ENCODE data around the gene URGCP.
A peak's percentile ranks its signal among the peaks of the same experiment; 100 is the strongest.
"Not testable (repeated sequence)": the region's sequence is repeated elsewhere in the genome, so short reads cannot be mapped to it uniquely, and the experiment has no call there.

The URGCP gene

DNA sequence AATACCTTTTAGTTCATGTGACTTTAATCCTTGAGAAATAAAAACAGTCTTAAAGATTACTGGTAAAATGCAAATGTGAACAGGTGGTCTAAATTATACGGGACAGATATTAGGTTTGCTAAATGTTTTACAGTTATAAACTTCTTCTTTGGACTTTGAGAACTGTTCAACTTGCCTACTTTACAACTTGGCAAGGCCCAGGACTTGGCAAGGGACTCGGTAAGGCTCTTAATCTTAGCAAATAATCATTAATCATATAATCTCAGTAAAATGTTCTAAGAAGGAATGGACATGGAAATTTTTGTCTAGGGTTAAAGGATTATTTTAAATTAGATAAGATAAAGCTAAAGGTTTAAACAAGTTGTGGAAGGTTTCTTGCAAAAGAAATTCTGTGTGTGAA, 15.0 kb upstream of the URGCP start:
- DNase-seq (ENCODE audit: low read depth in 2 of 2) = no peak

DNA sequence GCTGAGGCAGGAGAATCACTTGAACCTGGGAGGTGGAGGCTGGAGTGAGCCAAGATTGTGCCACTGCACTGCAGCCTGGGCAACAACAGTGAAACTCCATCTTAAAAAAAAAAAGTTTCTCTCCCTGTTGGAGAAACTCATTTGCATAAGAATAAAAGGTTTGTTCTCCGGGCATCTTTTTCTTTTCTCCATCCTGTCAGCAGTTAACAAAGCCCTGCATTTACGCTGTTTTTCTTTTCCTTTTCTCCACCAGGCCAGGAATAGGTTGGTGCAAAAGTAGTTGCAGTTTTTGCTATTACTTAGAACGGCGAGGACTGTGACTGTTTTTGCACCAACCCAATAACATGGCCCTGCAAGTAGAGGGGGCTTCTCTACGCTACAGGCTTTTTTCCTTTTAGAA, 9.5 kb upstream of the URGCP start:
- no peak for DNase-seq (ENCODE audit: low read depth in 2 of 2)

DNA sequence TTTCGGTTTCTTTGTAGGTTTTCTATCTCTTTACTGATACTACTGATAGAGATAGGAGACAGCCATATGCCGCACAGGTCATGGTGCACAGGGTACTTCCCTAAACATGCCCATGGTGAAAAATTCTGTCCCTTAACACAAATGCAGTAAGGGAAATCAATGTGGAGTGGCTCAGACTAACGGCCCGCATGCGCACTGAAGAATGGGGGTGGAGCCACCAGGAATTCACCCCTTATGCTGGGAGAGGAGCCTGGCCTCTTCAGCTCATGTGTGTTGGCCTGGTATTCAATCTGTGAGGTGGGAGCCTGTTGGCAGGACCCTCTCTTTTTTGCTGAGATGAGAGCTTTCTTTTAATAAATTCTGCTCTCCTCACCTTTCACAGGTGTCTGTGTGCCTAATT, 8.4 kb upstream of the URGCP start:
- no peak for DNase-seq (ENCODE audit: low read depth in 2 of 2)

DNA sequence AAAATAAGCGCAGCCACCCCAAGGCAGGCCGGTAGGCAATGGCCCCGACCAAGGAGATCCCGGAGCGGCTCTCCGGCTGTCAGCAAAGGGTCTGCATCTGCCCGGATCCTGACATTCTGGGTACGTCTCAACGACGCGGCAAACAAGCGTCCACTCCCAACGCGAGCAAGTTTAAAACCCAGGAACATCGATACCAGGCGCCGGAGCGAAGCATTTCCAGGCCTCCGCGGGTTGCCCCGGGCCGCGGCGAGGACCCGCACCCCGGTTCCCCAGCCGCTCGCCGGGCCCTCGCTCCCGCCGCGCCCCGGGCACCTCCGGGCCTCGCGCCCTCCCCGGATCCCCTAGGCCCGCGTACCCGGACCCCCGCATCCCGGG, 453 bp downstream of the URGCP start:
- peak; percentile 12 to 27 for DNase-seq (ENCODE audit: low read depth in 2 of 2)

DNA sequence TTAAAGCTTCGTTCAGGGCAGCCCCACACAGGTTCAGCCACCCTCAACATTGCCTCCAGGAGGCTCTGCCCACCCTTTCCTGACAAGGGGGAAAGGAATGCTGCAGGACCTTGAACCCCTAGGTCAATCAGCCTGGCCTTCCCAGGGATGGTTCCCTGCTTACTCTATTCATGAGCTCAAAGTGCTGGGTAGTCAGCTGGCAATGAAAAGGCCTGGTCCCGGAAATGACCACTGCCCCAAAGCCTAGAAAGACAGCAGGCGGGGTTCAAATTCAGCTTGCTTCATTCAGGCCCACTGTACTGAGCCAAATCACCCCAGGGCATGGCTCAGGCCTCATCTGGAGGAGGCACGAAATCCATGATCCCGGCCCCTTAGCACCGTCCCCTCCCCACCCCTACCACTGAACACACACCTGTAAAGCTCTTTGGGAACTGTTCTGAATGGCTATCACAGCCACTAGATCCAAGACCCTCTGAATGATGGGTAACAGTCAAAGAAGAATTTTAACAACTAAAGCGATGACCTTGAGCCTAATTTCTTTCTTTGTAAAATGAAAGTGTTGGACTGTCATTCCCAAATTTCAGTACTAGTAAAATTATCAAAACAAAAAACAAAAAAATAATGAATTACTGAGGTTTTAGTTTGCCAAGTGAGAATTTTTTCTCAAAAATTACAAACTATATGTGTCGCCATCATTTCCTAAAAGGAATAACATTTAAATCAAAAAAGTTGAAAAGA, 1.0 kb downstream of the URGCP start:
- DNase-seq (ENCODE audit: low read depth in 2 of 2) = no peak

DNA sequence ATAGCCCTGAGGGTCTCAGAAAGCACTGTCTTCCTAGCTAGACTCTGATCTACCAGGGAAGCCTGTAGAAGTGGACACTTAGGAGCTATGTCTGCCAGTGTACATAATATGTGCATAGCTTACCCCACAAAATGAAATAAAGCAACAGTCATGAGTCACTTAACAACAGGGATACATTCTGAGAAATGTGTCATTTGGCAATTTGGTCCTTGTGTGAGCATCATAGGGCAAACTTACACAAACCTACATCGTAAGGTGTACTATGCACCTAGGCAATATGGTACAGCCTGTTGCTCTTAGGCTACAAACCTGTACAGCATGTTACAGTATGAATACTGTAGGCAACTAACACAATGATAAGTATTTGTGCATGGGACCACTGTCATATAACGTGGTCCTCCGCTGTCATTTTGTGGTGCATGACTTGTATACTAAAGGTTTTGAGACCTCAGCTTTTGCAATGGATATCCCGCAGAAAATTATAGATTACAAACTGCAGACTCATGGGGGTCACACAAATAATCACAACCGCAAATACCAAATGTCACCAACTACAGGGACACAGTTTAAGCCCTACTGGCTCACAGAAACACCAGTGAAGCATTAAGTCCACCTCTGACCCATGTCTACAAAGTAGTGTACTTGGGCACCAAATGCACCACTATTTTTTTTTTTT, 1.7 kb downstream of the URGCP start:
- DNase-seq (ENCODE audit: low read depth in 2 of 2) = no peak

DNA sequence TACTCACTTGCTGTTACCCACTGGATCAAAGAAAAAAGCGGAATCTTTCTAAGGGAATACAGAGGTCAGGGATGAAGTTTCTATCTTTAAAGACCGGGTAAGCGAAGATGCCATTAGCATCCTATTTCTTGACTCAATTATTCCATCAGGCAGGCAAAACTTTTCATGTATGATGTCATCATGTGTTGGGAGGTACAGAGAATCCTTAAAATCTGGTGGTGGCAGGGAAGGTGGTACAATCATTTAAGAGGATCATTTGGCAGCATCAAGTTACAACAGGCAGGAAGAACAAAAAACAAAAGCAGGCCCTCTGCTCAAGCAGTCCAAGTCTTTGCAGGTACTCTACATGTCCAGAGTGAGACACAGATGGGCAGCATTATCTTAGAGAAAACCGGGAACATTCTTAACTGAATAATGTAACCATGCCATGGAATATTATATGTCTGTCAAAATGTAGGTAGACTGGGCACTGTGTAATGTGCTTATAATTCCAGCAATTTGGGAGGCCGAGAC, 3.8 kb downstream of the URGCP start:
- DNase-seq (ENCODE audit: low read depth in 2 of 2) = no peak

DNA sequence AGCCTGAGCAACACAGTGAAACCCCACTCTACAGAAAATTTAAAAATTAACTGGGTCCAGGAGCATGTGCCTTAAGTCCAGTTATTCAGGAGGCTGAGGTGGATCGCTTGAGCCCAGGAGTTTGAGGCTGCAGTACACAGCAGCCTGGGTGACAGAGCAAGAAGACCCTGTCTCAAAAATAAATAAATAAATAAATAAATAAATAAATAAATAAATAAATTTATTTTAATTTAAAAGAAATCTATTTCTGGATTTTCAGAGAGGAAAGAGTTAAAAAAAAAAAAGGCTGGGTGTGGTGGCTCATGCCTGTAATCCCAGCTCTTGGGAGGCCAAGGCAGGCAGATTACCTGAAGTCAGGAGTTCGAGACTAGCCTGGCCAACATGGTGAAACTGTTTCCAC, 7.8 kb downstream of the URGCP start:
- DNase-seq (ENCODE audit: low read depth in 2 of 2) = not testable (repeated sequence)

DNA sequence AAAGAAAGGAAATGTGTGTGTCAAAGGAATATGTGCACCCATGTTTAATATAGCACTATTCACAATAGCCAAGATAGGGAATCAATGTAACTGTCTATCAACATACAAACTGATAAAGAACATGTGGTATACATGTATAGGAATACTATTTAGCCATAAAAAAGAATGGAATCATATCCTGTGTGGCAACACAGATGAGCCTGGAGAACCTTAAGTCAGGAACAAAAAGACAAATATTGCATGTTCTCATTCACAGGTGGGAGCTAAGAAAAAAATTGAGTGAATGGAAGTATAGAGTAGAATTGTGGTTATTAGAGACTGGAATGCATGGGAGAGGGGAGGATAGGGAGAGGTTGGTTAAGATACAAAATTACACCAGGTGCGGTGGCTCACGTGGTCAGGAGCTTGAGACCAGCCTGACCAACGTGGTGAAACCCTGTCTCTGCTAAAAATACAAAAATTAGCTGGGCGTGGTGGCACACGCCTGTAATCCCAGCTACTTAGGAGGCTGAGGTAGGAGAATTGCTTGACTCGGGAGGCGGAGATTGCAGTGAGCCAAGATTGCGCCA, 10.5 kb downstream of the URGCP start:
- DNase-seq (ENCODE audit: low read depth in 2 of 2) = no peak

DNA sequence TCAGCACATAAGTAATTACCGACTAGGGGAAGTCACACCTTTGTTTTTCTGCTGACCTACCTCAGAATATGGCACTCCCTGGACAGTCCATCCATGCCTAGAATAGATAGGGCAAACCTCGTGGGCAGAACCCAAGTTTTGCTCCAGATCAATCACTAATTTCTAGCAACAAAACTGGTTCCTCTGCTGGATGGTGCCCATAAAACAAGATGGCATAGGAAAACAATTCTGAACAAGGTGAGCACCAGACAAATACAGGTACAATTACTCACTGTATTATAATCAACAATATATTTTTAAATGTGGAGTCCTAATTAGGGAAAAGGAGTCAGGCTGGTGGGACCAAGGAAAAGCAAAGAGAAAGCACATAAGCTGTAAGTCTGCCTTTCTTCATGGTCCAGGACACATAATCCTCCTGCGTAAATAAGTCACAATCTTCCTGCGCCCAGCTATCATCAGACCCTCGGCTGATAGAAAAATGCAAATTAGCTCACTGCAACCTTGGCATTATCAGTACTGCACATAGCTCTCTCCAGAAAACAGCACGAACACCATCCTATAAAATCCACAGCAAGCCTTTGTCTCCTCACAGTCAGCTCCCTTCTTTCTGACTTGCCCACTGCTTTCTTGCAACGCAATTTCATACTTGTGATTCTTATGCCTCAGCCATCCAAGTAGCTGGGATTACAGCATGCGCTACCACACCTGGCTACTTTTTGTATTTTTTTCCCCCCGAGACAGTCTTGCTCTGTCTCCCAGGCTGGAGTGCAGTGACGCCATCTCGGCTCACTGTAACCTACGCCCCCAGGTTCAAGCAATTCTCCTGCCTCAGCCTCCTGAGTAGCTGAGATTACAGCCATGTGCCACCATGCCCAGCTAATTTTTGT, 15.1 kb downstream of the URGCP start:
- no peak for DNase-seq (ENCODE audit: low read depth in 2 of 2)

DNA sequence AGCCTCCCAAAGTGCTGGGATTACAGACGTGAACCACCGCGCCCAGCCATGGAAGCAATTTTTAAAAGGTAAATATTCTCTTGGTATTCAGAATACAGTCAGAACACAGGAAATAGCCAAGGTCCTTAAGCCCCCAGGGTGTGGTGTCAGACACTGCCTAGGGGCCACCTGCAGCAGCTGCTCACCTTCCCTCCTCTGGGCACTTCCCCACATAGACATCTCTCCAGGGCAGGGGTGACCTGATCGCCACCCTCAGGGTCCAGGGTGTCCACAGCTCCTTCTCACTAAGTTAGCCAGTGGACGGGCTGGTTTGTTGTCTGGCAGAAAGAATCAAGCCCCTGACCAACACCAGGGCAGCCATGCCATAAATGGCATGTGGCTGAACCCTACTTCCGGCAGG, 15.9 kb downstream of the URGCP start:
- DNase-seq (ENCODE audit: low read depth in 2 of 2) = no peak

DNA sequence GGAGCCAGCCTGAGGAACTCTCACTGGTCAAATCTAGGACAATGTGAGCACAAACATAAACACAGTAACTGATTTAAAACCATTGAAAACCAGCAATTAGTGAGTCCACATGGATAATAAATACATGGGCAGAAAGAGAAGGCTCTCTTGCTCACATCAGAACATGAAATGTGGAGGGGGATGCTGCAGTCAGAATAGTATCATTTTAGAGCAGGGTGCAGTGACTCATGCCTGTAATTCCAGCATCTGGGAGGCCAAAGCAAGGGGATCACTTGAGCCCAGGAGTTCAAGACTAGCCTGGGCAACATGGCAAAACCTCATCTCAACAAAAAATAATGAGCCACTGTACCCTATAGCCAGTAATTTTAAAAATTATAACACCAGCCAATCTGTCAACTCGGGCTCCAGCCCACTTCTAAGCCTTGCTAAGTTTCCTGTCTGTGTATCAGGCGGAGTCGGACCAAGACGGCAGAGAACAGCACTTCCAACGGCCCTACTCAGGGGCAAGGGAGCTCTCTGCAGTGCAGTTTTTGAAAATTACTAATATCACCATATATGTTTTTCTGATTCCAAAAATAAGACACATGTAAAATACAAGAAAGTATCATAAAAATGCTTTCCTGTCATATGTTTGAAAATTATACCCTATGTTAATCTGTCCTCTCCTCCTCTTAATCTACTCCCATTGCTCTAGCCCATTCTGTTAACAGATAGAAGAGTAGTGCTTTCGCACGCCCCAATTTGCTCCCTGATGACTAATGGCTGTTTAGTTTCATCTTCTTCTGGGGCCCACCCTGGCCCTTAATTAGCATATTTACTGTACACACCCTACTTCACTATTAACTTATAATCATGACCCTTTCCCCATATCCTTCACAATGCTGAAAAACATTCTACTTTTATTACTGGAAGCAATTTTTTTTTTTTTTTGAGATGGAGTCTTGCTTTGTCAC, 17.1 kb downstream of the URGCP start:
- DNase-seq (ENCODE audit: low read depth in 2 of 2) = no peak

DNA sequence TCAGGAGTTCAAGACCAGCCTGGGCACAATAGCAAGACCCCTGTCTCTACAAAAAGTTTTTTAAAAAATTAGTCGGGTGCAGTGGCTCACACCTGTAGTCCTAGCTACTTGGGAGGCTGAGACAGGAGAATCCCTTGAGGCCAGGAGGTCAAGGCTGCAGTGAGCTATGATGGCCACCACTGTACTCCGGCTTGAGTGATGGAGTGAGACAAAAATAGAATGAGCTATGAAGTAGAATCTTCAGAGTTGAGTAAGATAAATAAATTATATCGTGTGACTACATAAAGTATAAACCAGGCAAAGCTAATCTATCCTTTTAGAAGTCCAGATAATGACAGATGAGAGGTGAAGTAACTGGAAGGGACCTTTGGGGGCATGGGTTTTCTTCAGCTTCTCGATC, 21.8 kb downstream of the URGCP start:
- no peak for DNase-seq (ENCODE audit: low read depth in 2 of 2)

DNA sequence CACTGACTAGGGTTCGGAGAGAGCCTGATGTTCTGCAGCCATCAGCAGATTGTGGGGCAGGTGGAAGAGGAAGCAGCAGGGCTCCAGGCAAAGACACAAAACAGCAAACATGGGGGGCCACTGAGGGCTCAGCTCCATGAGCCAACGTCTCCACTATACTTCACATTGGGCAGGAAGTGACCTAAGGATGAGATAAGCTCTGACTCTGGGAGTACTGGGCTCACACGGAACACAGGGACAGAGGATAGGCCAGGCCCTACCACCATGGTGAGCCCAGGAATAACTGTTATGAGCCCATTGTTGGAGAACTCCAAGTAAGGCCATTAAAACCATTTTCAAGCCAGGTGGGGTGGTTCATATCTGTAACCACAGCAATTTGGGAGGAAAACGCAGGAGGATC, 22.2 kb downstream of the URGCP start:
- DNase-seq (ENCODE audit: low read depth in 2 of 2) = no peak

DNA sequence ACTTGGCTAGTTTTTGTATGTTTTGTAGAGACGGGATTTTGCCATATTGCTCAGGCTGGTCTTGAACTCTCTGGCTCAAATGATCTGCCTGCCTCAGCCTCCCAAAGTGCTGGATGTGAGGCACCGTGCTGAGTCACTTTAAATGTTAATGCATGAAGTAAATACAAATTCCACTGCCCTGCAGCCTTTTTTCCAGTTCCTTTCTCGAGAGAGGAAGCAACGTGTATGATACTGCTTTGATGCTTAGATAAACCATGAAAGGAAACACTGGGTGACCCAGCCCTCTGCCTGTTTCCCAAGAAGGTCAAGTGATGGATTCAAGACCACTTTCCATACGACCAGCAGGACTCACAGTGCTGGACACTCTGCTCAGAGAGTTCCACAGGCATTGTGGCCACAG, 25.8 kb downstream of the URGCP start:
- no peak for DNase-seq (ENCODE audit: low read depth in 2 of 2)

DNA sequence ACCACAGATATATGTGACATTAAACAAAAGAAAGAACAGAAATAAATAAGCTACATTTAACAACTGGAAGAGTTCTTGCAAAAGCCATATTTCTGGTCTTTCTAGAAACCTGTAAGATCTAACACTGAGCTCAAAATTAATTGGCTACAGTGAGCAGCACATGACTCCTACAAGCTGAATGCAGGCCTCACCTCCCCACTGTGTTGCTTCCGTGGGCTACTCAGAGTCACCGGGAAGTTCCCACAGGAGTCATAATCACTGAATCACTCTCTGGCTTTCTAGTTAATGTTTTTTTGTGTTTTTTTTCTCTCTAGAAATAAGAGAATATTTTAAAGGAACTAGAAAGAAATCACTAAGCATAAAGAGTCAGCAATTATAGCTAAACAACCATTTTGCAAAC, 26.9 kb downstream of the URGCP start:
- no peak for DNase-seq (ENCODE audit: low read depth in 2 of 2)

DNA sequence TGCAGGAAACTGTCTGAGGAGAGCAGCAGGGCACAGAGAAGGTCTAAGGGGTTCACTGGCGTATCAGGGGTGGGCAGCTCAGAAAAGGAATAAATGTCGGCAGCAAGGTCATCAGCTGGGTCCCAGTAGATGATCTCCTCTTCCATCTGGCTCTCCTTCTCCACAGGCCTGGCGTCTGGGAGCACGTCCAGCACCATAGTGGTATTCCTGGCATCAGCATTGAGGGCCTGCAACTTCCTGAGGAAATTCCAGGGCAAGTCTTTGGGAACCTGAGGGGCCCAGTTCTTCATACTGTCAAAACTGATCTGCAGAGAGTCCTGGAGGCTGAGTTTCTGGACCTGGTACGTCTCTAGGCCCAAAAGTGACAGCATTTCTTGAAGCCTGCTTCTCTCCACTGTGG, 27.5 kb downstream of the URGCP start:
- no peak for DNase-seq (ENCODE audit: low read depth in 2 of 2)

DNA sequence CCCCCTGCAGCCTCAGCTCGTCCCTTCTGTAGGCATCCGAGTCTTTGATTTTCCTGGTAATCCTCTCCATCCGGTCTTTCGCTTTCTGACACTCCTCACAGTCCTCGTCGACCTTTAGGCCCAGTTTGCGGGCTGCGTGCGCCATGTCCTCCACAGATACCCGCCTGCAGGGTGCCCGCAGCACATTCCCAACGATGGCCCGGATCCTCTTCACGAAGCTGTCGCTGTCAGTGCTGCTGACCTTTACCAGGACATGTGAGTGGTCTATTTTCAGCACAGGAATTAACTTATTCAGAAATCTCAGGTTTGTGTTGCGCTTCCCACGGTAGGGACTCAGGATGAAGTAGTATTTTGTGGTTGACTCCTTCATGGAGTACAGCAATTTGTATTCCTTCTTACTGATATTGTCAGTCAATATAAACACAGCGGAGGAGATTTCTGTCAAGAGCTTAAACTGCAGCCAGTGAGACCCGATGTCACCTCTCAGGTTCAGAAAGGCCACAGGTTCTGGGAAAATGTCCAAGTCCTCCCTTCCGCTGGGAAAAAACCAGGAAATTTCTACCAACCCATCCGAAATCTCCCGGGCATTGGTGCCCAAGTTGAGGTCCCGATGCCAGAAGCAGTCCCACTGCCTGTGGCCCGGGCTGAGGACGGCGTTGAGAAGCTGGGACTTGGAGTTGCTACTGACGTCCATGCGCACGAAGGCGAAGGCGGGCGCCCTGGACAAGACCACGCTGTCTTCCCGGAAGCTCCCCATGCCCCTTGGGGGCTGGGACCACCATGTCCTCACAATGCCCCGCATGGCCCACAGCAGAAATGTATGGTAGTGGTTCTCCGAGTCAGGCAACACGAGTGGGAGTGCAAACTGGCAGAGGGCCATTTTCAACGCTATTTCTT, 28.2 kb downstream of the URGCP start:
- DNase-seq (ENCODE audit: low read depth in 2 of 2) = no peak

DNA sequence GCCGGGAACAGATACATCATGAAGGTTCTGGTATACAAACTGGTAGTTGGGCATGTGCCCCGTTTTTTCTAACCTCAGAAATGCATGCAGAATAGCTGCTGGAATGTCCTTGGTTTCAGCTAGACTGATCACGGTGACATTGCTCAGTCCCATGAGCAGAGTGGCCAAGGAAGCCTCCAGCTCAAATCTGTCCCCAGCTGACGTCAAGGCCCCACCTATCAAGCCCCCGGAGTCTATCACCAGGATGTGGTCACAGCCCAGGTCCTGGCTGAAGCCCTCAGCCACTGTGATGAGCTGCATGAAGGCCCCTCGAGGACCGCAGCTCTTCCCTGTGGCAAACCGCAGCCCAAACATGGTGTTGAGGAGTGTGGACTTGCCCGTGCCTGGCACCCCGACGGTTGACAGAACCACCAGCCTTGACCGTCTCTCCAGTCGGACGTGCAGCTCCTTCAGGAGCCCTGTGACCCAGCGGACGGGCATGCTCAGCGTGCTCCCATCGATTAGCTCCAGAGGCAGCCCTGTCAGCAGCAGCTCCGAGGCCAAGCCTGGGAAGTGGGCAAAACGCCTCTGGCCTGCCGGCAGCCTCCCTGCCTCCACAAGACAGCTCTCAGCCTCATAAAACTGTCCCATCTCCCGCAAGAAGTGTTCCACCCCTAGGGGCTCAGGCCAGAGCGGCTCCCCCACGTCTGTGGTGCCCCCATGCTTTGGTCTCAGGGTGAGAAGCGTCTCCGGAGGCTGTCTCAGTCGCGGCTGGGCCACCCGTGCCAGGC, 29.2 kb downstream of the URGCP start:
- no peak for DNase-seq (ENCODE audit: low read depth in 2 of 2)

Measured in stimulated activated CD4-positive, alpha-beta T cell treated with anti-CD3 and anti-CD28 coated beads, Interleukin-1b, Interleukin-23, amount 100 ng/mL, for 4 hours (primary cell).